Stimulated activated CD8-positive, alpha-beta memory T cell treated with anti-CD3 and anti-CD28 coated beads, Interleukin-12 subunit alpha, Interleukin-12 subunit beta, amount 100 ng/mL, for 24 hours (primary cell): ENCODE data around the gene VARS1.
"Not testable (repeated sequence)": the region's sequence is repeated elsewhere in the genome, so short reads cannot be mapped to it uniquely, and the experiment has no call there.

Source experiments
- DNase-seq: peaks from one replicate; pipeline ENCODE4 v3.0.0-alpha.2; 2020; ENCODE audit errors: extremely low read depth

Gene VARS1

GRCh38 chr6:31794294-31794865 lies 1.2 kb downstream of the VARS1 start:
- no peak for DNase-seq

GRCh38 chr6:31793927-31794245 lies 1.7 kb downstream of the VARS1 start:
- DNase-seq: not testable (repeated sequence)

- DNase-seq: no peak
These were observed 2.8 kb downstream of the VARS1 start for GRCh38 chr6:31792761-31793171.

- DNase-seq: no peak
These were observed 3.5 kb downstream of the VARS1 start for GRCh38 chr6:31792090-31792374.

GRCh38 chr6:31791324-31792089 lies 4.0 kb downstream of the VARS1 start:
- DNase-seq: no peak

- DNase-seq: no peak
These were observed 10.1 kb downstream of the VARS1 start for GRCh38 chr6:31785475-31785874.

GRCh38 chr6:31784098-31784925 lies 11.2 kb downstream of the VARS1 start:
- DNase-seq: no peak

- DNase-seq: no peak
These were observed 13.3 kb downstream of the VARS1 start for GRCh38 chr6:31782126-31782855.

GRCh38 chr6:31781244-31782125 lies 14.1 kb downstream of the VARS1 start:
- DNase-seq: no peak

- DNase-seq: no peak
These were observed 14.9 kb downstream of the VARS1 start for GRCh38 chr6:31780507-31781243.

- no peak for DNase-seq
These were observed 15.6 kb downstream of the VARS1 start for GRCh38 chr6:31779908-31780307.

GRCh38 chr6:31778999-31779885 lies 16.3 kb downstream of the VARS1 start:
- no peak for DNase-seq

GRCh38 chr6:31778193-31778592 lies 17.4 kb downstream of the VARS1 start:
- DNase-seq: no peak

GRCh38 chr6:31777667-31778050 lies 17.9 kb downstream of the VARS1 start:
- no peak for DNase-seq

- peak; percentile 40 for DNase-seq
These were observed 18.4 kb downstream of the VARS1 start, which contains the start of gene VWA7 for GRCh38 chr6:31776989-31777666. VWA7 (minus strand) TSS chr6:31777328; CDS start chr6:31776779, 549 bp downstream.

GRCh38 chr6:31776485-31776988 lies 19.0 kb downstream of the VARS1 start:
- no peak for DNase-seq

GRCh38 chr6:31775633-31776484 lies 19.7 kb downstream of the VARS1 start:
- no peak for DNase-seq

GRCh38 chr6:31775184-31775583 lies 20.4 kb downstream of the VARS1 start:
- DNase-seq: no peak
